Measurements from ENCODE around the gene MTMR10.

Gene MTMR10

GRCh38 chr15:31010036-31010435 lies 18.6 kb upstream of the MTMR10 start:
- H3K36me3 ChIP-seq: no peaks in the 10 kb centered on the region
- no peak for DNase-seq
- H3K27ac ChIP-seq: no peak overlapping the region
- H3K27me3 ChIP-seq (ENCODE audit: insufficient read depth, low read depth, severe bottlenecking): no peaks in the 10 kb centered on the region
- no peak for TF ChIP-seq CTCF (IDR thresholded peaks at IDR 0.05; ENCODE audit: low read depth, low read length)
- H3K4me3 ChIP-seq (ENCODE audit: low read depth, low read length): no peak overlapping the region
- H3K9me3 ChIP-seq (ENCODE audit: severe bottlenecking): peaks cover 2% of the 10 kb centered on the region

- DNase-seq: no peak
- no peaks in the 10 kb centered on the region for H3K27me3 ChIP-seq (ENCODE audit: insufficient read depth, low read depth, severe bottlenecking)
Observed at GRCh38 chr15:31005660-31006059, 14.2 kb upstream of the MTMR10 start.

GRCh38 chr15:31004220-31004733 lies 12.8 kb upstream of the MTMR10 start:
- peak; percentile 42 for DNase-seq
- no peak for TF ChIP-seq CTCF (IDR thresholded peaks at IDR 0.05; ENCODE audit: low read depth, low read length)
- Histone ChIP-seq H3K27ac (no peak overlapping the region), H3K27me3 (ENCODE audit: insufficient read depth, low read depth, severe bottlenecking) (no peaks in the 10 kb centered on the region), H3K9me3 (ENCODE audit: severe bottlenecking) (no peaks in the 10 kb centered on the region), H3K4me3 (ENCODE audit: low read depth, low read length) (no peak overlapping the region), H3K36me3 (no peaks in the 10 kb centered on the region)

More at GRCh38 chr15:31005660-31006059, 14.2 kb upstream of the MTMR10 start:
- Histone ChIP-seq H3K27ac (no peak overlapping the region), H3K4me3 (ENCODE audit: low read depth, low read length) (no peak overlapping the region), H3K36me3 (no peaks in the 10 kb centered on the region), H3K9me3 (ENCODE audit: severe bottlenecking) (no peaks in the 10 kb centered on the region)
- no peak for TF ChIP-seq CTCF (IDR thresholded peaks at IDR 0.05; ENCODE audit: low read depth, low read length)

GRCh38 chr15:31001702-31002101 lies 10.3 kb upstream of the MTMR10 start:
- Histone ChIP-seq H3K9me3 (ENCODE audit: severe bottlenecking) (no peaks in the 10 kb centered on the region), H3K27ac (no peak overlapping the region)
- no peak for TF ChIP-seq CTCF (IDR thresholded peaks at IDR 0.05; ENCODE audit: low read depth, low read length)

GRCh38 chr15:30999729-31000128 lies 8.3 kb upstream of the MTMR10 start:
- Histone ChIP-seq H3K9me3 (ENCODE audit: severe bottlenecking) (no peaks in the 10 kb centered on the region), H3K36me3 (no peaks in the 10 kb centered on the region), H3K4me3 (ENCODE audit: low read depth, low read length) (no peak overlapping the region), H3K27ac (no peak overlapping the region), H3K27me3 (ENCODE audit: insufficient read depth, low read depth, severe bottlenecking) (no peaks in the 10 kb centered on the region)
- TF ChIP-seq CTCF (IDR thresholded peaks at IDR 0.05; ENCODE audit: low read depth, low read length): no peak
- no peak for DNase-seq

More at GRCh38 chr15:31001702-31002101, 10.3 kb upstream of the MTMR10 start:
- Histone ChIP-seq H3K4me3 (ENCODE audit: low read depth, low read length) (no peak overlapping the region), H3K27me3 (ENCODE audit: insufficient read depth, low read depth, severe bottlenecking) (no peaks in the 10 kb centered on the region), H3K36me3 (no peaks in the 10 kb centered on the region)
- no peak for DNase-seq

GRCh38 chr15:30997270-30997669 lies 5.8 kb upstream of the MTMR10 start:
- TF ChIP-seq CTCF (IDR thresholded peaks at IDR 0.05; ENCODE audit: low read depth, low read length): peak; percentile 12; the same call in 1 of the 2 replicates
- DNase-seq: no peak
- Histone ChIP-seq H3K27ac (no peak overlapping the region), H3K36me3 (no peaks in the 10 kb centered on the region), H3K27me3 (ENCODE audit: insufficient read depth, low read depth, severe bottlenecking) (no peaks in the 10 kb centered on the region), H3K9me3 (ENCODE audit: severe bottlenecking) (no peaks in the 10 kb centered on the region), H3K4me3 (ENCODE audit: low read depth, low read length) (no peak overlapping the region)

Measured in WERI-Rb-1 (cell line).